Right cardiac atrium (tissue), 5 donors: ENCODE data around the gene ATF7. TPM values are rescaled to one million over a fixed set of nuclear protein-coding genes. Genes with fewer than 3 reads are reported as not detected.
"Not testable (repeated sequence)": the region's sequence is repeated elsewhere in the genome, so short reads cannot be mapped to it uniquely, and the experiment has no call there.

Experiments
- ATAC-seq, 2 donors: fragments of 200-7000 bp; cut with Tn5 transposase; one replicate each; pipeline versions ENCODE4 v1.8.0 to v1.9.1; 2020; ENCODE audit warnings: moderate library complexity in 2 of 2, mild to moderate bottlenecking in 1 of 2
- DNase-seq, 3 donors: peaks; one replicate each; pipeline ENCODE4 v3.0.0-alpha.2; 2020
- H3K27ac ChIP-seq: one replicate; pipeline ENCODE4 v1.5.1; 2013; ENCODE audit warnings: mild to moderate bottlenecking, low read length, control low read depth, moderate library complexity
- H3K27me3 ChIP-seq: one replicate; pipeline ENCODE4 v1.6.1; 2013; ENCODE audit not compliant: control insufficient read depth, insufficient read depth
- H3K4me1 ChIP-seq: one replicate; pipeline ENCODE4 v1.6.1; 2013; ENCODE audit warnings: low read length; ENCODE audit not compliant: control insufficient read depth, insufficient read depth
- H3K4me3 ChIP-seq: one replicate; pipeline ENCODE4 v1.5.1; 2013; ENCODE audit warnings: low read length, control low read depth
- H3K9me3 ChIP-seq: one replicate; pipeline ENCODE4 v1.6.1; 2013; ENCODE audit warnings: low read length; ENCODE audit not compliant: control insufficient read depth
- WGBS: extraction: QIAGEN DNeasy Blood & Tissue Kit; methylation state at CpG from one replicate; pipeline ENCODE4 v1.1.7; 2013; 5-methylcytosine and 5-hydroxymethylcytosine counted together
- intact Hi-C, 4 donors: fragments of 100-400 bp; cut with DNase I; formaldehyde crosslinking; loops; one replicate each; pipeline versions ENCODE4 v1.11.0 to v1.14.0; 2022 to 2023
- polyA plus RNA-seq: library from polyadenylated mRNA; stranded (reverse); fragments of 200-250 nt; gene quantifications from one replicate; pipeline ENCODE4 v1.2.3, GENCODE V29; 2013
- total RNA-seq, 4 donors: library from RNA; stranded (reverse); fragmentation: NEBNext Ultra II Directional; extraction: Animal tissue kit (Norgen Biotek cat#: 25700); gene quantifications; one replicate each; pipeline ENCODE4 v1.2.1, GENCODE V29; 2021
- donor health status: healthy with polysubstance abuse.
- donor health status: DM: no; HTN: yes; CAD: no.
- donor health status: DM: no; HTN: no; CAD: no.
- donor health status: DM: no; HTN: yes; CAD: no; lungs with severe emphysema.
- donor health status: DM: yes; HTN: yes; CAD: no.

ATF7 gene
- total and polyA plus RNA-seq, 5 donors = 22.8 to 36.9 (median 32.5) TPM

GRCh38 chr12:53657041-53657440, 30.9 kb upstream of the ATF7 start:
- WGBS = 91% methylated on average over 4 of the region's 4 CpGs
- intact Hi-C loops = no loop called here
- no peaks in the 10 kb centered on the region for H3K4me1 ChIP-seq
- DNase-seq = no peak
- no peak for ATAC-seq
- no peak overlapping the region for H3K4me3 ChIP-seq
- no peaks in the 10 kb centered on the region for H3K27me3 ChIP-seq
- H3K9me3 ChIP-seq = no peaks in the 10 kb centered on the region
- no peak overlapping the region for H3K27ac ChIP-seq

DNA sequence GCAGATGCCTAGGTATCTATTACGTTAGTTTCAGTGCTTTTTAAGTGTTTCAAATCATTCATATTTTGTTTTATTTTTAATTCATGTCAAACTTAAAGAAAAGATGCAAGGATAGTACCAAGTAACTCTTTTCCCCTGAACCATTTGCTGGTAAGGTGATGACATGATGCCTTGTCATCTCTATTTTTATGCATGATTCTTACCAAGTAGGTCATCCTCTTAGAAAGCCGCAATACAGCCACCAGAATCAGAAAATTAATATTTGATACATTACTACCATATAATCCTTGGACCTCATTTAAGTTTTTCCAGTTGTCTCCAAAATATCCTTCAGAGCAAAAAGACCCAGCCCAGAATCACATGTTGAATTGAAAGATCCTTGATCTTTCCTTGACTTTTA, 27.4 kb upstream of the ATF7 start:
- peaks cover 4% of the 10 kb centered on the region for H3K4me1 ChIP-seq
- no peaks in the 10 kb centered on the region for H3K9me3 ChIP-seq
- no peaks in the 10 kb centered on the region for H3K27me3 ChIP-seq
- 85% methylated on average over 2 of the region's 2 CpGs for WGBS
- intact Hi-C loops = no loop called here
- ATAC-seq = no peak
- no peak overlapping the region for H3K27ac ChIP-seq
- DNase-seq = no peak
- no peak overlapping the region for H3K4me3 ChIP-seq

DNA sequence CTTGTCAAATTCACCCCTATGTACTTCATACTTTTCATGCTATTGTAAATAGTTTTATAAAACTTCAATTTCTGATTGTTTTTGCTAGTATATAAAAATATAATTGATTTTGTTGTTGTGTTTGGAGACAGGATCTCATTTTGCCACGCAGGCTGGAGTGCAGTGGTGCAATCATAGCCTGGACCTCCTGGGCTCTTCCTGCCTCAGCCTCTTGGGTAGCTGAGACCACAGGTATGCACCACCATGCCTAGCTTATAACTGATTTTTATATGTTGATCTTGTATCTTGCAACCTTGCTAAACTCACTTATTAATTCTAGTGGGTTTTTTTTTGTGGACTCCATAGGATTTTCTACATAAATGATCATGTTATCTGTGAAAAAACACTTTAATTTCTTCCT, 26.2 kb upstream of the ATF7 start:
- Histone ChIP-seq H3K27me3 (no peaks in the 10 kb centered on the region), H3K9me3 (no peaks in the 10 kb centered on the region), H3K4me3 (no peak overlapping the region), H3K4me1 (peaks cover 4% of the 10 kb centered on the region), H3K27ac (no peak overlapping the region)
- 73% methylated on average over 1 of the region's 1 CpG for WGBS
- no peak for DNase-seq
- intact Hi-C loops = no loop called here
- ATAC-seq = no peak

GRCh38 chr12:53651737-53652136, 25.6 kb upstream of the ATF7 start:
- no peak overlapping the region for H3K27ac ChIP-seq
- WGBS = 79% methylated on average over 1 of the region's 1 CpG
- H3K4me3 ChIP-seq = no peak overlapping the region
- DNase-seq = no peak
- H3K4me1 ChIP-seq = peaks cover 4% of the 10 kb centered on the region
- no peak for ATAC-seq
- no peaks in the 10 kb centered on the region for H3K9me3 ChIP-seq
- H3K27me3 ChIP-seq = no peaks in the 10 kb centered on the region
- intact Hi-C loops = no loop called here

DNA sequence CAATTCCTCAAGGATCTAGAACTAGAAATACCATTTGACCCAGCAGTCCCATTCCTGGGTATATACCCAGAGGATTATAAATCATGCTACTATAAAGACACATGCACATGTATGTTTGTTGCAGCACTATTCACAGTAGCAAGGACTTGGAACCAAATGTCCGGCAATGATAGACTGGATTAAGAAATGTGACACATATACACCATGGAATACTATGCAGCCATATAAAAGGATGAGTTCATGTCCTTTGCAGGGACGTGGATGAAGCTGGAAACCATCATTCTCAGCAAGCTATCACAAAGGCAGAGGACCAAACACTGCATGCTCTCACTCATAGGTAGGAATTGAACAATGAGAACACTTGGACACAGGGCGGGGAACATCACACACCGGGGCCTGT, 20.1 kb upstream of the ATF7 start:
- DNase-seq, H3K4me3 ChIP-seq, intact Hi-C loops, H3K9me3 ChIP-seq, H3K27ac ChIP-seq, H3K4me1 ChIP-seq, H3K27me3 ChIP-seq, ATAC-seq: not testable (repeated sequence)
- 86% methylated on average over 4 of the region's 4 CpGs for WGBS

GRCh38 chr12:53645165-53645564, 19.0 kb upstream of the ATF7 start:
- H3K4me1 ChIP-seq = peaks cover 4% of the 10 kb centered on the region
- intact Hi-C loops = no loop called here
- no peaks in the 10 kb centered on the region for H3K27me3 ChIP-seq
- 79% methylated on average over 3 of the region's 3 CpGs for WGBS
- H3K27ac ChIP-seq = no peak overlapping the region
- no peak for ATAC-seq
- H3K4me3 ChIP-seq = no peak overlapping the region
- peaks cover 2% of the 10 kb centered on the region for H3K9me3 ChIP-seq
- DNase-seq = no peak

- intact Hi-C loops = no loop called here
- Histone ChIP-seq H3K9me3 (peaks cover 2% of the 10 kb centered on the region), H3K4me3 (no peak overlapping the region), H3K4me1 (peaks cover 2% of the 10 kb centered on the region), H3K27me3 (no peaks in the 10 kb centered on the region), H3K27ac (no peak overlapping the region)
- ATAC-seq (no peak), DNase-seq (no peak)
- WGBS = 94% methylated on average over 3 of the region's 3 CpGs
Measured at GRCh38 chr12:53644133-53644532, 18.0 kb upstream of the ATF7 start.

GRCh38 chr12:53643232-53643979, 17.2 kb upstream of the ATF7 start:
- Histone ChIP-seq H3K27ac (no peak overlapping the region), H3K4me1 (no peaks in the 10 kb centered on the region), H3K4me3 (no peak overlapping the region), H3K9me3 (peaks cover 2% of the 10 kb centered on the region), H3K27me3 (no peaks in the 10 kb centered on the region)
- DNase-seq (no peak), ATAC-seq (peak in 1 of 2 donors; percentile 37)
- 61% methylated on average over 5 of the region's 5 CpGs for WGBS
- intact Hi-C loops = no loop called here

DNA sequence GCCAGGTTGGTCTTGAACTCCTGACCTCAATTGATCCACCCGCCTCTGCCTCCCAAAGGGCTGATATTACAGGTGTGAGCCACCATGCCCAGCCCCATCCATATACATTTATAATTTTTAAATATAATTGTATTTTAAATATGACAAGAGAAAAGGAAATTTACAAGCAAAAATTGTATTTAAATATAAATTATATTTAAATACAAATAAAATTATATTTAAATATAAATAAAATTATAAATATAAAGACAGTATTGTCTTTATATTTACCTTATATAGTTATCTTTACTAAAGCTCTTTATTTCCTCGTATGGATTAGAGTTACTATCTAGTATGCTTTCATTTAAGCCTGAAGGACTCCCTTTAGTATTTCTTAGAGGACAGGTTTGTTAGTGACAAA, 11.9 kb upstream of the ATF7 start:
- intact Hi-C loops = no loop called here
- 89% methylated on average over 2 of the region's 2 CpGs for WGBS
- DNase-seq (no peak), ATAC-seq (no peak)
- H3K4me3 ChIP-seq = no peak overlapping the region
- H3K4me1 ChIP-seq = no peaks in the 10 kb centered on the region
- H3K27me3 ChIP-seq = no peaks in the 10 kb centered on the region
- H3K27ac ChIP-seq = no peak overlapping the region
- no peaks in the 10 kb centered on the region for H3K9me3 ChIP-seq

GRCh38 chr12:53636641-53637040, 10.5 kb upstream of the ATF7 start:
- ATAC-seq (no peak), DNase-seq (no peak)
- Histone ChIP-seq H3K27me3 (no peaks in the 10 kb centered on the region), H3K4me1 (no peaks in the 10 kb centered on the region), H3K9me3 (no peaks in the 10 kb centered on the region), H3K27ac (no peak overlapping the region), H3K4me3 (no peak overlapping the region)
- intact Hi-C loops = no loop called here
- 27% methylated on average over 2 of the region's 2 CpGs for WGBS

- not testable (repeated sequence) for DNase-seq
Measured at GRCh38 chr12:53635708-53636107, 9.5 kb upstream of the ATF7 start.

DNA sequence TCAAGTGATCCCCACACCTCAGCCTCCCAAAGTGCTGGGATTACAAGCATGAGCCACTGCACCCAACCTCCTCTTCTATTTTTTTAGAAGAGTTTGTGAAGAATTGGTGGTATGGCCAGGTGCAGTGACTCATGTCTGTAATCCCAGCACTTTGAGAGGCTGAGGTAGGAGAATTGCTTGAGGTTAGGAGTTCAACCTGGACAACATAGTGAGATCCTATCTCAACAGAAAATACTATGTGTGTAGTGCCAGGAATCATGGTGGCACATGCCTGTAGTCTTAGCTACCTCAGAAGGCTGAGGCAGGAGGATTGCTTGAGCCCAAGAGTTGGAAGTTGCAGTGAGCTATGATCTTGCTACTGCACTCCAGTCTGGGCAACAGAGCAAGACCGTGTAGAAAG, 5.5 kb upstream of the ATF7 start:
- Histone ChIP-seq H3K9me3 (no peaks in the 10 kb centered on the region), H3K4me1 (no peaks in the 10 kb centered on the region), H3K27me3 (no peaks in the 10 kb centered on the region), H3K4me3 (no peak overlapping the region), H3K27ac (no peak overlapping the region)
- intact Hi-C loops = no loop called here
- DNase-seq (no peak), ATAC-seq (no peak)
- 56% methylated on average over 1 of the region's 1 CpG for WGBS

More at GRCh38 chr12:53635708-53636107, 9.5 kb upstream of the ATF7 start:
- H3K4me3 ChIP-seq, H3K4me1 ChIP-seq, H3K27me3 ChIP-seq, intact Hi-C loops, ATAC-seq, H3K27ac ChIP-seq, H3K9me3 ChIP-seq: not testable (repeated sequence)
